Bronchial epithelial cell (primary cell): ENCODE results near the gene IAH1. TPM values are rescaled to one million over a fixed set of nuclear protein-coding genes. Genes with fewer than 3 reads are reported as not detected.

ENCODE experiments used
- DNase-seq: peaks from one replicate; pipeline ENCODE4 v3.0.0-alpha.2; 2010; ENCODE audit warnings: low read depth
- FAIRE-seq: peaks from 2 replicates; lab custom pipeline; 2011; peaks lifted over from hg19 to GRCh38; lab: Jason Lieb, UNC
- H3K27me3 ChIP-seq: 2 replicates; pipeline ENCODE4 v1.5.1; 2011; ENCODE audit warnings: low read length; ENCODE audit not compliant: control insufficient read depth, insufficient read depth
- H3K36me3 ChIP-seq: 2 replicates; pipeline ENCODE4 v1.5.1; 2011; ENCODE audit warnings: low read length; ENCODE audit not compliant: control insufficient read depth, insufficient read depth
- H3K4me3 ChIP-seq: 2 replicates; pipeline ENCODE4 v1.5.1; 2011; ENCODE audit warnings: mild to moderate bottlenecking, low read depth, low read length, control low read depth
- total RNA-seq: library from RNA; depleted of rRNA; stranded (reverse); fragments of >200 nt; gene quantifications from 2 replicates; pipeline ENCODE4 v1.2.1, GENCODE V29; 2014
- TF ChIP-seq, protein P1 (sequence below): IDR thresholded peaks from 2 replicates; pipeline ENCODE4 v1.5.1; 2011; ENCODE audit warnings: mild to moderate bottlenecking, moderate library complexity, low read length, control low read depth, inconsistent platforms; ENCODE audit not compliant: insufficient read depth, severe bottlenecking

Gene IAH1
- total RNA-seq = 66.3 and 68.7 TPM in 2 replicates

DNA sequence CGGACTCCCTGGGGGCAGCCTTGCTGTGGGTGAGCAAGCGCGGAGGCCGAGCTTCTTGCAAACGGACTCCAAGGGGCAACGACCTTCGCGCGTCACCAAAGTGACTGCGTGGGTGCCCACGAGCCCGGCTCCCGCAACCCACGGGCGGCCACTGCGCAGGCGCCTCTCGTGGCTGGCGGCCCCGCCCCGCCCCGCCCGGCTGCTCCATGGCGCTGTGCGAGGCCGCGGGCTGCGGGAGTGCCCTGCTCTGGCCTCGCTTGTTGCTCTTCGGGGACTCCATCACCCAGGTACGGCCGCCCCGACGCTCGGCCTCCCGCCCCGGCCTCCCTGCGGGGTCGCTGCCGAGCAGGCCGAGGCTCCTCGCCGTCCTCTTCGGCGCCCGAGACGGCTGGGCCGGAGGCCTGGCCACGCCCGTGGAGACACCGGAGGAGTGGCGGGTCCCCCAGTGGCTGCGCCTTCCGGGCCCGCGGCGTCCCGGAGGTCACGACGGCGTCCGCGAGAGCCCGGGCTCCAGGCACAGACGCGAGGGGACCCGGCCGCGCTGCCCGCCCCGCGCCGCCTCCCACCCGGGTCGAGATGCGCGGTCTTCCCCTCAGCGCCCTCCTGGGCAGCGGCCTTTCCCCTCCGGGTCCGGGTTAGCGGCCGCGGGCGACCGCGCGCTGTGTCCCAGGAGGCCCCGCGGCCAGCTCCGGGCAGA is at the start of gene IAH1:
TSS of gene IAH1 (plus strand) at position 191 of the 697 bp plus-strand sequence. CDS start at position 207, 16 bp downstream.
- Histone ChIP-seq H3K36me3 (peaks cover 3% of the 10 kb centered on the region), H3K4me3 (peak within 1 kb of the TSS; percentile 80), H3K27me3 (no peaks in the 10 kb centered on the region)
- DNase-seq = peak; percentile 21
- TF ChIP-seq, protein P1, sequence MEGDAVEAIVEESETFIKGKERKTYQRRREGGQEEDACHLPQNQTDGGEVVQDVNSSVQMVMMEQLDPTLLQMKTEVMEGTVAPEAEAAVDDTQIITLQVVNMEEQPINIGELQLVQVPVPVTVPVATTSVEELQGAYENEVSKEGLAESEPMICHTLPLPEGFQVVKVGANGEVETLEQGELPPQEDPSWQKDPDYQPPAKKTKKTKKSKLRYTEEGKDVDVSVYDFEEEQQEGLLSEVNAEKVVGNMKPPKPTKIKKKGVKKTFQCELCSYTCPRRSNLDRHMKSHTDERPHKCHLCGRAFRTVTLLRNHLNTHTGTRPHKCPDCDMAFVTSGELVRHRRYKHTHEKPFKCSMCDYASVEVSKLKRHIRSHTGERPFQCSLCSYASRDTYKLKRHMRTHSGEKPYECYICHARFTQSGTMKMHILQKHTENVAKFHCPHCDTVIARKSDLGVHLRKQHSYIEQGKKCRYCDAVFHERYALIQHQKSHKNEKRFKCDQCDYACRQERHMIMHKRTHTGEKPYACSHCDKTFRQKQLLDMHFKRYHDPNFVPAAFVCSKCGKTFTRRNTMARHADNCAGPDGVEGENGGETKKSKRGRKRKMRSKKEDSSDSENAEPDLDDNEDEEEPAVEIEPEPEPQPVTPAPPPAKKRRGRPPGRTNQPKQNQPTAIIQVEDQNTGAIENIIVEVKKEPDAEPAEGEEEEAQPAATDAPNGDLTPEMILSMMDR = no peak
- FAIRE-seq = no peak

GRCh38 chr2:9428965-9429577 is 45.3 kb upstream of the IAH1 start:
- FAIRE-seq = no peak
- TF ChIP-seq, protein P1 = no peak
- H3K4me3 ChIP-seq = no peak overlapping the region
- H3K27me3 ChIP-seq = no peaks in the 10 kb centered on the region
- DNase-seq = peak; percentile 22
- peaks cover 11% of the 10 kb centered on the region for H3K36me3 ChIP-seq

- H3K4me3 ChIP-seq = no peak overlapping the region
- FAIRE-seq = no peak
- TF ChIP-seq, protein P1 = no peak
- H3K36me3 ChIP-seq = peaks cover 11% of the 10 kb centered on the region
- H3K27me3 ChIP-seq = no peaks in the 10 kb centered on the region
- peak; percentile 39 for DNase-seq
Measured at GRCh38 chr2:9430316-9431293, 43.7 kb upstream of the IAH1 start.

GRCh38 chr2:9434489-9434888 is 39.9 kb upstream of the IAH1 start:
- Histone ChIP-seq H3K27me3 (no peaks in the 10 kb centered on the region), H3K36me3 (peaks cover 15% of the 10 kb centered on the region), H3K4me3 (no peak overlapping the region)
- TF ChIP-seq, protein P1 = no peak
- DNase-seq (no peak), FAIRE-seq (peak; percentile 23)

DNA sequence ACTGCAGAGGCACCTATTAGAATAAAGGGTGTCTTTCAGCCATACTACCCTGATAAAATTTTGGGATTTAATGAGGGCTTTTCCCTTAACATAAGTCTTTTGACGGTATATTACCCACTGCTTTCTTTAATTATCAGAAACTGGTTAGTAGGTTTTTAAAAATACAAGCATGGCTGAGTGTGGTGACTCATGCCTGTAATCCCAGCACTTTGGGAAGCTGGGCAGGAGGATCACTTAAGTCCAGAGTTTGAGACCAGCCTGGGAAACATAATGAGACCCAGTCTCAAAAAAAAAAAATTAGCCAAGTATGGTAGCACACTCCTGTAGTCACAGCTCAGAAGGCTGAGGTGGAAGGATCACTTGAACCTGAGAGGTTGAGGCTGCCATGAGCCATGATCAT is 34.8 kb upstream of the IAH1 start:
- DNase-seq (no peak), FAIRE-seq (no peak)
- H3K4me3 ChIP-seq = no peak overlapping the region
- TF ChIP-seq, protein P1 = no peak
- H3K36me3 ChIP-seq = peaks cover 12% of the 10 kb centered on the region
- no peaks in the 10 kb centered on the region for H3K27me3 ChIP-seq
